ENCODE data around the gene LRP1B. TPM values are rescaled to one million over a fixed set of nuclear protein-coding genes. Genes with fewer than 3 reads are reported as not detected.

Gene LRP1B
- total and polyA plus RNA-seq, 2 experiments from 2014 or later = not detected

DNA sequence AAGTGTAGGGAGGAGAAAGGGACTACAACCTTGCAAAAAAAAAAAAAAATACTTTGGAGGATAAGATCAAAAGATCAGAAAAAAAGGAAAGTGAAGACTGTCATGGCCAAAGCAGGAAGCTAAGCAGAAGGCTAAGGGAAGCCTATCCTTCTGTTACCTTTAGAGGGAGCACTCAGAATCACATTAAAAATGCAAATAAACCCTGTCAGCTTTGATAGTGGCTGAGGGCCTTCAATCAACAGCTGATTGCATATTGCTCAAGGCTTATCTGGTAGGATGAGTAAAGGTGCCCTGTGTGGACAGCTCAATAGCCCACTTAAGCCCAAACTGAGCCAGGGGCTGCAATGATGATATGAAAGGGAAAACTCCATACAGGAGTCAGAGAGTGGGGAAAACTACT lies 1021.2 kb downstream of the LRP1B start:
- in situ Hi-C loops (cut with MboI) = no loop called here
- Histone ChIP-seq H3K36me3 (ENCODE audit: low read depth) (no peaks in the 10 kb centered on the region), H3K4me3 (no peak overlapping the region), H3K79me2 (ENCODE audit: insufficient read depth) (no peaks in the 10 kb centered on the region), H3K9me3 (ENCODE audit: low read depth) (no peaks in the 10 kb centered on the region), H3K27me3 (replicated peaks; ENCODE audit: insufficient read depth) (no peaks in the 10 kb centered on the region), H2AFZ (no peak overlapping the region), H3K4me1 (ENCODE audit: insufficient read depth) (no peaks in the 10 kb centered on the region), H4K20me1 (ENCODE audit: insufficient read depth) (no peaks in the 10 kb centered on the region), H3K4me2 (ENCODE audit: unreplicated experiment) (no peak overlapping the region), H3K9ac (no peak overlapping the region), H3F3A (ENCODE audit: insufficient read depth) (no peaks in the 10 kb centered on the region), H3K27ac (no peak overlapping the region), H3K9me2 (ENCODE audit: insufficient read depth) (no peaks in the 10 kb centered on the region)
- peak; percentile 3 for DNase-seq
- TF ChIP-seq EZH2 (IDR thresholded peaks at IDR 0.05; ENCODE audit: insufficient read depth, poor library complexity, severe bottlenecking) (no peak), EZH2phosphoT487 (IDR thresholded peaks at IDR 0.05; ENCODE audit: insufficient read depth, low read depth) (no peak)

GRCh38 chr2:141105763-141106162 lies 1025.1 kb downstream of the LRP1B start:
- Histone ChIP-seq H3K79me2 (ENCODE audit: insufficient read depth) (no peaks in the 10 kb centered on the region), H3K4me1 (ENCODE audit: insufficient read depth) (no peaks in the 10 kb centered on the region), H3K27me3 (replicated peaks; ENCODE audit: insufficient read depth) (no peaks in the 10 kb centered on the region), H2AFZ (no peak overlapping the region), H3K9me3 (ENCODE audit: low read depth) (no peaks in the 10 kb centered on the region), H3K4me3 (no peak overlapping the region), H3K36me3 (ENCODE audit: low read depth) (no peaks in the 10 kb centered on the region), H3K9ac (no peak overlapping the region), H3F3A (ENCODE audit: insufficient read depth) (no peaks in the 10 kb centered on the region), H3K4me2 (ENCODE audit: unreplicated experiment) (no peak overlapping the region), H3K27ac (no peak overlapping the region), H4K20me1 (ENCODE audit: insufficient read depth) (no peaks in the 10 kb centered on the region), H3K9me2 (ENCODE audit: insufficient read depth) (no peaks in the 10 kb centered on the region)
- TF ChIP-seq EZH2phosphoT487 (IDR thresholded peaks at IDR 0.05; ENCODE audit: insufficient read depth, low read depth) (no peak), EZH2 (IDR thresholded peaks at IDR 0.05; ENCODE audit: insufficient read depth, poor library complexity, severe bottlenecking) (no peak)
- in situ Hi-C loops (cut with MboI) = no loop called here
- DNase-seq = no peak

- H3K9me3 ChIP-seq (ENCODE audit: low read depth) = no peaks in the 10 kb centered on the region
- H3K4me3 ChIP-seq = no peak overlapping the region
- no peak overlapping the region for H3K4me2 ChIP-seq (ENCODE audit: unreplicated experiment)
- no peak for DNase-seq
- WGBS, 2 experiments (ENCODE audit: low coverage in 1 of 2, low lambda C conversion rate in 2 of 2, missing lambda C conversion rate in 2 of 2) = 87% methylated on average over 1 of the region's 1 CpG
- H3K9ac ChIP-seq = no peak overlapping the region
- in situ Hi-C loops (cut with MboI) = no loop called here
- no peaks in the 10 kb centered on the region for H3K27me3 ChIP-seq (replicated peaks; ENCODE audit: insufficient read depth)
- H3K36me3 ChIP-seq (ENCODE audit: low read depth) = no peaks in the 10 kb centered on the region
- no peak overlapping the region for H3K27ac ChIP-seq
- no peaks in the 10 kb centered on the region for H3F3A ChIP-seq (ENCODE audit: insufficient read depth)
- no peaks in the 10 kb centered on the region for H4K20me1 ChIP-seq (ENCODE audit: insufficient read depth)
- no peaks in the 10 kb centered on the region for H3K9me2 ChIP-seq (ENCODE audit: insufficient read depth)
- H2AFZ ChIP-seq = no peak overlapping the region
- no peaks in the 10 kb centered on the region for H3K4me1 ChIP-seq (ENCODE audit: insufficient read depth)
- H3K79me2 ChIP-seq (ENCODE audit: insufficient read depth) = no peaks in the 10 kb centered on the region
- TF ChIP-seq EZH2phosphoT487 (IDR thresholded peaks at IDR 0.05; ENCODE audit: insufficient read depth, low read depth) = no peak
- no peak for TF ChIP-seq EZH2 (IDR thresholded peaks at IDR 0.05; ENCODE audit: insufficient read depth, poor library complexity, severe bottlenecking)
These were observed 1027.6 kb downstream of the LRP1B start for GRCh38 chr2:141103216-141103615.

- no peaks in the 10 kb centered on the region for H3F3A ChIP-seq (ENCODE audit: insufficient read depth)
- H3K27ac ChIP-seq = no peak overlapping the region
- no peak overlapping the region for H3K9ac ChIP-seq
- WGBS, 2 experiments (ENCODE audit: low coverage in 1 of 2, low lambda C conversion rate in 2 of 2, missing lambda C conversion rate in 2 of 2) = 40 to 56% methylated on average over 1 of the region's 1 CpG
- no peak overlapping the region for H2AFZ ChIP-seq
- H3K36me3 ChIP-seq (ENCODE audit: low read depth) = no peaks in the 10 kb centered on the region
- no peaks in the 10 kb centered on the region for H3K4me1 ChIP-seq (ENCODE audit: insufficient read depth)
- no peaks in the 10 kb centered on the region for H3K79me2 ChIP-seq (ENCODE audit: insufficient read depth)
- no peaks in the 10 kb centered on the region for H4K20me1 ChIP-seq (ENCODE audit: insufficient read depth)
- DNase-seq = no peak
- no peaks in the 10 kb centered on the region for H3K9me3 ChIP-seq (ENCODE audit: low read depth)
- in situ Hi-C loops (cut with MboI) = no loop called here
- H3K9me2 ChIP-seq (ENCODE audit: insufficient read depth) = no peaks in the 10 kb centered on the region
- TF ChIP-seq EZH2 (IDR thresholded peaks at IDR 0.05; ENCODE audit: insufficient read depth, poor library complexity, severe bottlenecking) = no peak
- TF ChIP-seq EZH2phosphoT487 (IDR thresholded peaks at IDR 0.05; ENCODE audit: insufficient read depth, low read depth) = no peak
- H3K4me3 ChIP-seq = no peak overlapping the region
- H3K27me3 ChIP-seq (replicated peaks; ENCODE audit: insufficient read depth) = no peaks in the 10 kb centered on the region
- no peak overlapping the region for H3K4me2 ChIP-seq (ENCODE audit: unreplicated experiment)
These were observed 1051.6 kb downstream of the LRP1B start for GRCh38 chr2:141079231-141079630.

- H3K27ac ChIP-seq = no peak overlapping the region
- no peak for DNase-seq
- no peak overlapping the region for H2AFZ ChIP-seq
- H3F3A ChIP-seq (ENCODE audit: insufficient read depth) = no peaks in the 10 kb centered on the region
- H3K9me3 ChIP-seq (ENCODE audit: low read depth) = no peaks in the 10 kb centered on the region
- no peak overlapping the region for H3K4me2 ChIP-seq (ENCODE audit: unreplicated experiment)
- H4K20me1 ChIP-seq (ENCODE audit: insufficient read depth) = no peaks in the 10 kb centered on the region
- no peaks in the 10 kb centered on the region for H3K4me1 ChIP-seq (ENCODE audit: insufficient read depth)
- in situ Hi-C loops (cut with MboI) = no loop called here
- no peaks in the 10 kb centered on the region for H3K79me2 ChIP-seq (ENCODE audit: insufficient read depth)
- no peak overlapping the region for H3K4me3 ChIP-seq
- TF ChIP-seq EZH2phosphoT487 (IDR thresholded peaks at IDR 0.05; ENCODE audit: insufficient read depth, low read depth) (no peak), EZH2 (IDR thresholded peaks at IDR 0.05; ENCODE audit: insufficient read depth, poor library complexity, severe bottlenecking) (no peak)
- H3K27me3 ChIP-seq (replicated peaks; ENCODE audit: insufficient read depth) = no peaks in the 10 kb centered on the region
- no peak overlapping the region for H3K9ac ChIP-seq
- H3K36me3 ChIP-seq (ENCODE audit: low read depth) = no peaks in the 10 kb centered on the region
- H3K9me2 ChIP-seq (ENCODE audit: insufficient read depth) = no peaks in the 10 kb centered on the region
These were observed 1055.1 kb downstream of the LRP1B start for GRCh38 chr2:141075753-141076152.
